GM19324 (cell line): ENCODE measurements around the gene IQCH.

Experiments used
- ATAC-seq: cut with Tn5 transposase; IDR thresholded peaks from one replicate; pipeline ENCODE4 v1.9.1; 2021; ENCODE audit warnings: mild to moderate bottlenecking, moderate library complexity; ENCODE audit not compliant: unreplicated experiment, low FRiP score

IQCH gene

DNA sequence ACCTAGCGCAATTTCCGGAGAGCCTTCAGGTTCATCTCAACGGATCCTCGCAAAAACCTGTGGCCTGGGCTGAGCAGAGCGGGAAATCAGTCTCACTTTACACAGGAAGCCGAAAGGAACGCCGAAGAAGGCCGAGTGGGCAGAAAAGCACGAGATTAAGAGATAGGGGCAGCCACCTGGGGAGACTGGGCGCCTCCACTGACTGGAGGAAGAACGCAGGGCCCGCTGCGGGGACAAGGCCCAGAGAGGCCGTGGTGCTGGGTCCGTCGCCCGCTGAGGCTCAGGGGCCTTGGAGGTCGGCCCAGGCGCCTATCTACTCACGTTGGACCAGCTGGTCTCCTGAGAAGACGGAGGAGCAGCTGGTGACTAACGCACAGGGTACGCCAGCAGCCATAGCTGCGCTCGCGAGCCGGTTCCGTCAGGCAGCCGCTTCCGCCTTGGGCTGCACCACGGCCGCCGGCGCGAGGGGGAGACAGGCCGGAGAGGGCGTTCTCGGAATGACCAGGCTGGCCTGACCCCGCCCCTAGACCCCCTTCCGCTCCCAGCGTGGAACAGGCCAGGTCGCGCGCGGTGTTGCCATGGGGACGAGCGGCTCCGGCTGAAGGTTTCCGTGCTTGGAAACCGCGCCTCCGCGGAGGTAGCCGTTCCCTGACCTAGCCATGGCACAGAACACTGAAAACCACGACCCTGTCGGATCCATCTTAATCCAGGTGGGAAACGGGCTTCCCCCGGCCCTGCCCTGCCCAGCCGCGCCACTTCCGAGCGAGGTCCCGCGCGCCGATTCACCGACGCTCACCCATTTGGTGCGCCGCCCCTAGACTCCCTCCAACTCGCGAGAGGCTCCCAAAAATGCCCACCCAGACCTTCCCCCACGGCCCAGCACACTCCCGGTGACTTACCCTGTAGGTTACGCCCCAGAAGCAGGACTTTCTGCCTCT is at the start of gene IQCH, which contains the start of gene AAGAB:
IQCH (plus strand) TSS at position 549 of the 938 bp plus-strand sequence; CDS start at position 660, 111 bp downstream.
AAGAB (minus strand) TSS at position 424 of the 938 bp plus-strand sequence; CDS start at position 394, 30 bp downstream.
- ATAC-seq = peak; percentile 95

DNA sequence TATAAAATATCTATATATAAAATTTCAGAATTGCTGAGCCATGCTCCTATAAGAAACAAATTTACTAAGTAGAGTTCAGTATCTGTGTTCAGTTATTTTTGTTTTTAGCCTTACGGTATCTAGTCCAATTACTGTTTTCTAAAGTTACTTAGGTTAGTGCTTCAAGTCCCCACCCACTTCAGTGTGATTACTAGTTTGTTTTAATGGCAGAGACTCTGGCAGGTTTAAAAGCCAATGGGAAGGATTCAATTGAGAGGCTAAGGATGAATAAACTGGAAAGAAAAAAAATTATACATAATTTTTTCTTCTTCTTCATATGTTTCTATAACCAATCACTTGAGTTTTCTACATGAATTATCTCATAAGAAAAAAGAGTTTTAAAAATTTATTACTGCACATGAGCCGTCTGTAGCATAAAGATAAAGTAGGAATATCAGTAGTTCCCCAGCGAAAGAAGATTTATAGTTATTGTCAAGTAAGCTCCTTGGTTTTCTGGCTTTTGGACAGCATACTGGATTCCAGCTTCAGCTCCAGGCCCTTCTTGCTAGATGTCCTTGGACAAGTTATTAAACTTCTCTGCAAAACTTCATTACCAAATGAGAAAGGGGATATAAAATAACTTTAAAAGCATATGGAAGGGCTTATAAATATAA is 46.9 kb upstream of the IQCH start:
- ATAC-seq = no peak

DNA sequence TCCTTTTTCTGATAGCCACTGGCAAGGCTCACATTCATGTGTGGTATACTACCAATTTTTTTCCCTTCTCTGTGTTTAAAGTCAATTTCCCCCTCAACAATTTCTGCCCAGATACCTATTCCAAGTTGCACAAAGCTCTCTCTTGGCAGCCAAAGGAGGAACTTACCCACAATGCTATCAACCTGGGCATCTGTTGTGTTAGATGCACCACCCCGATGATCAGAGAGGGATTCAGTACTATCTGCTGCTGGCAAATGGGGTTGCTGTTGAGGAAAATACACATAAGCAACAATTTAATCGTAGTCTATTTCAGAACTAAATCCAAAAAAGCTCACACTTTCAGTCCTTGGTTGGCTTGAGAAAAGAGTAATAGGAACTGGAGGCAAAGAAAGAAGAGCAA is 46.2 kb upstream of the IQCH start:
- ATAC-seq = no peak

DNA sequence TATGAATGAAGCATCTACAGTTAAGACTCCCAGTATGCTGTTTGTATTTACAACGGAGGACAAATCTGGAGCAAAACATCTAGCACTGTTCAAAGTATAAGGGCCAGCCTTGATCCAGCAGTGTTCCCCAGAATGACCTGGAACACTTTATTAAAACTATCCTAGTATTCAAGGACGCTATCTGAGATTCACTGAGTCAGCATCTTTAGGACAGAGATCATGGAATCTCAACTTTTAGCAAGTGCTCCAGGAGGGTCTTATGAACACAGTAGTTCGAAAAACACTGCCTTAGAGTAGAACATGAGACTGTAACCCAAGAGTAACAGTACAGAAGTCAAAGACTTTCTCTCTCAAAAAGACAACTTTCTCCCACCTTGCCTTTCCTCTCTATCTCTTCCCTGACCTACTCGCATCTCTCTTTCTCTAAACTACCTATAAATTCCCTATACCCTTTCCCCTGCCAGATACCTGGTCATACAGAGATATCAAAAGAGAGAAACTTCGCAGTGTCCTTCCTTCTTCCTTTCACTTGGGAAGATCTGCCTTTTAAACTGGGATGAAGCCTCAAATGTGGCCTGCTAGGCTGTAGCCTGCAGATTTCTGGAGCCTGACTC is 43.9 kb upstream of the IQCH start:
- ATAC-seq = no peak

DNA sequence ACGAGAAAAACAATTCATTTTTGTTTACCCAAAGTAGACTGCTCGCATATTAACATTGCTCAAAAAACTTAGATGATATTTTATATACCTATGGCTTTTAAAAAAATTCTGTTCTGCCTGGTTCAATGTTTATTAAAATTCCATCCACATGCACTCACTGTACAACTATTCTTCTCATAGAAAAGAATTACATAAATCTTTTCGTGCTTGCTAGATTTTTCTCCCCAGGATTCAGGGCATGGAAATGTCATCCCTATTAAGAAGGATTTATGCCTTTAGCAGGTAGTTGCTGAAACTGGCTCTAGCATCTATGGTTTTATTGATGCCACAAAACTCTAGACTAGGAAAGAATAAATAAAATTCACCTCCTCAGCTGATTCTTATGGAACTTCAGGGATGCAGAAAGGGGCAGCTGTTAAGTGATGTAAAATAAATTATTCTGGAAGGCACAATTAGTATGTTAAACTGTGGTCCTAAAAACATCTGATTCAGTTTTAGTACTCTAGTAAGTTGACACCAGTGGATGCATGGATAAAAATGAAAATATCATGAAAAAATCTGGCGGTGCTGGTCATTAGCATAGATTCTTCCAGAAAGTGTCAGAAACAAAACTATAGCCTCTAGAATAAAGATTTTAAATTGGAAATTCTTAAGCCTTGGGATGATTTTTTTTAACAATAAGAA is 41.8 kb upstream of the IQCH start:
- no peak for ATAC-seq

DNA sequence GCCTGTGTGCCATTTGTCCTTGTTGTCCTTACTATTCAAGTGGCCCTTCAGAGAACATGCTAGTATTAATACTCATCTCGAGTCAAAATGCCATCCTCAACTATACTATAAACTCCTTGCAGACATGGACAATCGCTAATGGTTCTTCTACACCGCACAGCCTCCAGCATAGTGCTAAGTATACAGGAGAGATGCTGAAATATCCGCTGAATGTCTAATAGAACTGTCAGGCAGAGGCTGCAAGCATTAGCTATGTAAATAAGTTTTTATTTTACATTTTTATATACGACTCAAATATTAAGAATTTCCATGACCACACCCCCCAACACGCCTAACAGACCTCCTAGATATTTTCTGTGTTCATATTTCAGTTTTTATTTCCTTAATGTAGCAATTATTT is 39.5 kb upstream of the IQCH start:
- no peak for ATAC-seq

DNA sequence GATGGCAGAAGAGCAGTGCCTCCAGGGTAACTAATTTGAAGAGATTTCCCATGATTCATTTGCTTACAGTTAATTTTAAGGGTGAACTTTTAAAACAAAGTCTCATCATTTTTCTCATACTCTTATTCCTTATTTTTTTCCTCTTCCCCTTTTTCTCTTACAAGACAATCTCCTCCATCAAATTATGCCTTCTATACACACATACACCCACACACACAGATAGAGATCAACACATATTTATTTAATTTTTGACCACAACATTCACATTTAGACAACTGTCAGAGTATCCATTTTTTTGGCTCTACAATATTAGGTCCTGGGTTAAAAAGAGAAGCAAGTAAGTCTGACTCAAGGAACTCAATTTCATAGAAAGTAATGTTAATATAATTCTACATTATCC is 37.7 kb upstream of the IQCH start:
- no peak for ATAC-seq

DNA sequence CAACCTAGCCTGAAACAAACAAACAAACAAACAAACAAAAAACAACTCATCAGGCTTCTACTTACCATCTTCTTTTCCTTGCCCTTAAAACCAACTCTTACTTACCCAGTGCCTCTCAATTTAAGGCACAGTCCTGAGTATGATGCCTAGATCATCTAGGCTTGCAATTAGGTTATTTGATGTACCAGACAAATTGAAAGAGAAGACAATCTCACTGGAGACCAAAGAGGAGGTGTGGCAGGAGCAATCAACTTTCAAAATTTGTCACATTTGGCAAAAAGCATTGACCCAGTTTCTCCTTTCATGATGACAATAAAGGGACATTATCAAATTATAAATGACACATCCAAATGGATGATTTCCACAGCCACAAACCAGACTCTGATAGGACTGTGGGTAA is 36.2 kb upstream of the IQCH start:
- ATAC-seq = no peak

DNA sequence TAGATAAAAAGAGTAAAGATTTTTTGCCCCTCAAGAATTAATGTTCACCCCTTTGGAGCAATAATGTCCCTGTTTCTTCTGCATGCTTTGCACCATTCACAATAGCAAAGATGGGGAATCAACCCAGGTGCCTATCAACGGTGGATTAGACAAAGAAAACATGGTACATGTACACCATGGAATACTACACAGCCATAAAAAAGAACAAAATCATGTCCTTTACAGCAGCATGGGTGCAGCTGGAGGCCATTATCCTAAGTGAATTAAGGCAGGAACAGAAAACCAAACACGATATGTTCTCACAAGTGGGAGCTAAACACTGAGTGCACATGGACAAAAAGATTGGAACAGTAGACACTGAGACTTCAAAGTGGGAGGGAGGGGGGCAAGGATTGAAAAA is 35.3 kb upstream of the IQCH start:
- no peak for ATAC-seq

DNA sequence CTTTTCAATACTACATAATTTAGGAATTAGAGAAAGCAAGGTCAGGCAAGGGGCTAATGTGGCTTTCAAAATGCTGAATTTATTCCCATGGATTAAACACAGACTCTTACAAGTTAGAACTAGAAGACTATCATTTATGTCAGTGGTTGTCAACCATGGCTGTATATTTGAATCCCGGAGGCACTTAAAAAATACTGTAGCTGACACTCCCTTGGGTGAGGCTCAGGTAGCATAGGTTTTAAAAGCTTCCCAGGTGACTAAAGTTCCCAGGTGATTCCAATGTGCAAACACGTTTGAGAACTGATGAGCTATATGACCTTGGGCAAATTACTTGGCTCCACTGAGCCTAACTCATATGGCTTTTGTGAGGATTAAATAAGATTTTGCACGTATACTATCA is 29.7 kb upstream of the IQCH start:
- no peak for ATAC-seq

DNA sequence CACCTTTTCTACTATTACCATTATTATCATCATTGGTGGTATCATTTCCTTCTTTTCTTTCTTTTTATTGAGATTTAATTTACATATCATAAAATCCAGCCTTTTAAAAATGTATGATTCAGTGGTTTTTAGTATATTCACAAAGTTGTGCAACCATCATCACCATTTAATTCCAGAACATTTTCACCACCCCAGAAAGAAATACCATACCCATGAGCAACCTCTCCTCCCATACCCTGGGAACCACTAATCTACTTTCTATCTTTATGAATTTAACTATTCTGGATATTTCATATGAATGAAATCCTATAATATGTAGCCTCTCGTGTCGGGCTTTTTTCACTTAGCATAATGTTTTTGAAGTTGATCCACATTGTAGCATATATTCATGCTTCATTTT is 29.2 kb upstream of the IQCH start:
- ATAC-seq = no peak

DNA sequence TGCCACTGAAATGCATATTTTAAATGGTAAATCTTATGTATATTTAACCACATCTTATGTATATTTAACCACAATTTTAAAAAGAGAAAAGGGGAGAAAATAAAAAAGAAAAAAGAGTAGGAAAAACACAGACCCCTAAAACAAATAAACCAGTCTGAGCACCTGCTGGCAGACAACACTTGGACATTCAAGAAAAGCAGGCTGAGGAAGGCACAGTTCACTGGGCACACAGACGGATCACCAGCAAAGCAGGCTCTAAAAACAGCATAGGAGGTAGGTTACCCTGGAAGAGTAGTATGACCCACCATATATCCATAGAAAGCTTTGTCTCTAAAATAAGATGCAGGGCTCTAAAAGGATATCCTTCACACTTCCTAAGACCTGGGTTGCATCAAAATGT is 27.2 kb upstream of the IQCH start:
- ATAC-seq = no peak

DNA sequence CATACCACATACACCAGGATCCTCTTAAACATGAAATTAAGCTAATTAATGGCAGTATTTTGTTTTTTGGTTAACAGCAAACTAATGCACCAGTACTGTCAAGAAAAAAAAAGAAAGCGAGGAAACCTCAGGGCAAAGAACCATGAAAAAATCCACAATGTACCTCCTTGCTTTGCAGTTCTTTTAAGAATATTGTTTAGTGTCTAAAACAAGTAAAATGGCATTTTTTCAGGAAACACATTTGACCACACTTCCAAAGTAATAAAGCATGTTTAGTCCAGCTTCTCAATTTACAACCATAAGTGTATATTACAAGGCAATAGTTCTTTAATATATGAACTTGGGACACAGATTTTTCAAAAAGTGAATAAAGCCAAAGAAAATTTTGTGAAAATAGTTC is 26.7 kb upstream of the IQCH start:
- ATAC-seq = no peak

DNA sequence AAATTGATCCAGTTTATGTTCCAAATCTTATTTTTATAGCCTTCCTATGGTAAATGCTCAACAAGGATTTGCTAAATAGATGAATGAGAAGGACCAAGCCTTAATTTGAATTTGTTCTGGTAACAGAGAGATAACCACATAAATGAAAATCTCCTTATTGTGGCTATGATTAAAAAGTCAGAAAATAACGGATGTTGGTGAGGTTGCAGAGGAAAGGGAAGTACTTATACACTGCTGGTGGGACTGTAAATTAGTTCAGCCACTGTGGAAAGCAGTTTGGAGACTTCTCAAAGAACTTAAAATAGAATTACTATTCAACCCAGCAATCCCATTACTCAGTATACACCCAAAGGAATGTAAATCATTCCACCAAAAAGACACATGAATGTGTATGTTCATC is 26.3 kb upstream of the IQCH start:
- ATAC-seq = no peak

DNA sequence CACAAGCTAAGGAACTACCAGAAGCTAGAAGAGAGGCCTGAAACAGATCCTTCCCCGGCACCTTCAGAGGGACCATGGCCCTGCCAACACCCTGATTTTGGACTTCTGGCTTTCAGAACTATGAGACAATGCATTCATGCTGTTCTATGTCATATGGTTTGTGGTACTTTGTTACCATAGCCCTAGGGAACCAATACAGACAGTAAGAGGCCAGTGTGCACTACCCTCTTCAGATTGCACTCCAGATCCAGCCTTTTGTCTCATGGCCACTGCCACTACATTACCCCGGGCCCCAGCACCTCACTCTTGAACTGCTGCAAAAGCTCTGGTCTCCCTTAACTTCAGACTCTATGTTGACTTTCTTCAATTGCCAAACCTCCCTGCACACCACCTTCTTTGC is 24.1 kb upstream of the IQCH start:
- no peak for ATAC-seq

DNA sequence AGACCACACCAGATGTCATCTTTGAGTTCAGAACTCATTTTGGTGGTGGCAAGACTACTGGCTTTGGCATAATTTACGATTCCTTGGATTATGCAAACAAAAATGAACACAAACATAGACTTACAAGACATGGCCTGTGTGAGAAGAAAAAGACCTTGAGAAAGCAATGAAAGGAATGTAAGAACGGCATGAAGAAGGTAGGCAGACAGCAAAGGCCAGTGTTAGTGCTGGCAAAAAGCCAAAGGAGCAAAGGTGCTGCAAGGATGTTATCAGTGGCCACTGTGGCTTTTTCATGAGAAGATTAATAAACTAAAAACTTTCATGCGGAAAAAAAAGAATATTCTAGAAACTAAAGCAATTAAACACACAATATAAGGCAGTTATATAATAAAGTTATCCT is 22.0 kb upstream of the IQCH start:
- ATAC-seq = no peak

DNA sequence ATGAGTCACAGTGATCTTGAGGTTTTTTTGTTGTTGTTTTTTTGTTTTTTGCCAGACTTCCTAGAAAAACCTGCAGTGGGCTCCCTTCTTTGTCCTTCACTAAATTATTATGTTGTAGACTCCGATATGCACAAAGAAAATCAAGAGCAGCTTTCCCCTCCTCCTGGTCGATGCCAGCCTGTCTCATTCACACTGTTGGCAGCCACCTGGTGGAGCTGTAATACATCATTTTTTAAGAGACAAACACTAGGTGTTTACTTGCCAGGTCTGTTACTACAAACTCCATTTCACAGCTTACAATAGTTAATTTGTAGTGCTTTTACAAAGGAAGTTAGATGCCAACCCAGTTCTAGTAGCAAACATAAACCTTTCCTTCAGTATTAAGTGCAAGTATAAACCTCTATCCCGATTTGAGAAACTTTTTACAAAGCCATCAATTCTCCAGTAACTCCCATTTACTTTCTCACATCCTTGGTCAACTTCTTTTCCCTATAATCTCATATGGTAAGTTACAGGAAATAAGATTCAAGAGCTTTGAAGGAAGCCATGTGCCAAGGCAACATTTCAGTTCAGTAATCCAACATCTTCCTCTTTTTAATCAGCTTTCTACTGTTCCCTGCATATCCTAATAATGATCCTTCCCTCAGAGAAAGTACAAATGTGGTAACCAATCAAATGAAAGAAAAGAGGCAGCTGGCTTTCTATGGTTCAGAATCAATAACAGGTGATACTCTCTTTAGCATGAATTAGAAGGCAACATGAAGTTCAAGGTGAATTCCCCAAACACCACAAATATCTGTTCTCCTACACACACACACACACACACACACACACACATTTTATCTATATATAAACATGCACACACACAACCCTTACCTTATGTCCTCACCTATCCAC is 14.1 kb upstream of the IQCH start:
- no peak for ATAC-seq

DNA sequence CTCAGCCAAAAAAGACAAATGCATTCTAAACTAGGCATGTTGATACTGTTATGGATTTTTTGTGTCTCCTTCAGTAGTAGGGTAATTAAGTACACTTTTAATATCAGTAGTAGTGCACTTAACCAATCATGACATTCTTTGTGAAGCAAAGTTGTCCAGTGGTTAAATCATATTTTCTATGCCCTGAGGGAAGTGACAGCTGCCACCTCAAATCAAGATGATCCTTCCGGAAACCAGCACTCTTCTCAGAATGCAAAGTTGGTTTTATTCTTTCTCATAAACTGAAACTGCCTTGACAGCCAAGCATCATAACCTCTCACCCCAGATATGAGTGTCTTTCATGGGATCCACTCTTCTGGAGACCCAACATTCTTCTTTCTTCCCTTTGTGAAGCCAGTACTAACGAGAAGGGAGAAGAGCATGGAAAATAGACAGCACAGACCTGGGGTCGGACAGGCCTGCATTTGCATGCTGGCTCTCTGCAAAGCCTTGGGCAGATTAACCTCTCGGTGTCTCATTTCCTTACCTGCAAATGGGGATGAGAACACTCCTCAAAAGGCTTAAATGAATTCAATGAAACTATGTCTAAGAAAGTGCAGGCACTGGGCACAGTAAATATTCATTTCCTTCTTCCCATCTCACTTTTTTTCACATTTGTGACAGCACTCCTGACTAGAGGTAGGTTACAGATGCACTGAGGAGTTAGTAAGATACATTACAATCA is 13.3 kb upstream of the IQCH start:
- ATAC-seq = peak; percentile 54

DNA sequence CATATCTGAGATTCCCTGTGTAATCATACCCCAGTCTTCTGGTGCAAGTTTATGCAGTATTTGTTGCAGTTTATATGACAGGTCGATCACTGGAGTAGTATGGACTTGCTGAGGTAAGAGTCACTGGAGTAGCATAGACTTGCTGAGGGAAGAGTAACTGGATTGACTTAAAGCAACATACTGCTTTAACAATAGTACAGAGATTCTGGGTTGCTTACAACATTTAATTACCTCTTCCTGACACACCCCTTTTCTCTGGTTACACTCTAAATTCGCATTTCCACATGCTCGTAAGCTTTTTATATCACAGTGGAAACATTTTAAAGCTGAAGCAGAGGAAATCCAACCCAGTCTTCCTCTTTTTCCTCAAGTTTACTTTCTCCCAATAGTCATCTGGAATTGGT is 11.9 kb upstream of the IQCH start:
- ATAC-seq = no peak
